Measurements from ENCODE around the gene HES7.
A peak's percentile ranks its signal among the peaks of the same experiment; 100 is the strongest.

HES7 gene

DNA sequence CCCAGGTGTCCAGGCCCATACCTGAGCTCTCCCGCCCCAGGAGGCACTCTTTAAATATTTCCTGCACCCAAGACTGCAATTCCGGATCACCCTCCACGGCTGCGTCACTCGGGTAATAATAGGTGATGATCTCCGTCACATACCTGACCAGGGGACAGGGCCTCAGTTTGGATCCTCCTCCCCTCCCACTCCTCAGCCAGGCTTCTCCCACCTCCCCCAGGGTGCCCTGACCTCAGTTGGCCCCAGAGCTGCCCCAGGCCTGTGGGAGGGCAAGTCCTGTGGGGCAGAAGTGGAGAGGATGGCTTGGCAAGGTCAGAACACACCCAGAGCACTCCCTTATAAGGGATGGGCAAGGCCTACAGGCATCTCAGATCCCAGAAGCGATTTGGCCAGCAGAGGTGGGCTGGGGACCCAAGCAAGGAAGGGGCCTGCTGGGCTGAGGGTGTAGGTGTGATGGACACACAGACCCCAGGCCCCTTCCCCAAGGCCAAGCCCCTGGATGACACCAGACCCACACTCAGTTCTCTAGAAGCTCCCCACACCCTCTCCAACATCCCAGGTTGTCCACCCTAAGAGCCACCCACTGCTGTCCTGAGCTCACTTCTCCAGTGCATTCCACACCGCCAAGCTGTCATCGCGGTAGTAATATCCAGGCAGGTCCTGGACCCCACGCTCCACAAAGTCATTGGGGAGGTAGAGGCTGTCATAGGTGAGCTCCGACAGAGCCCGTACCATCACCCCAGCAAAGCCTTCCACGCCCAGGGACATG lies 48.1 kb downstream of the HES7 start:
- DNase-seq (ENCODE audit: low read depth in 2 of 3, low spot score in 2 of 3), result no peak

DNA sequence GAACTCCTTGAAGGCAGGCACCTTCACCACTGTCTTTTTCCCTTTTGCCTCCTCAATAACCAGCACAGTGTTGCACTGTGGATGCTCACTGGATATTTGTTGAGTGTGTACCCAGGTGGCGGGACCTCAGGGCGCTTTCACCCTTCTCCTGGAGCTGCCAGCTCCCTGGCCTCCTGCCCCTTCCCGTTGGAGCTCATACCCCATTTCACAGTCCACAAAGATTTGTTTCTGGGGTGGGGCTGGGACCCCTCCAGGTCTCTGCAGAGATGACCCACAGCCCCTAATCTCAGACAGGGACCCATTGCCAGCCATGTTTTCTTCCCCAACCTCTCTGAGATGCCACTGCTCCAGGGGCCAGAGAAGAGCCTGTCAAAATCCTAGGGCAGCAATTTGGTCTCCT lies 48.8 kb downstream of the HES7 start:
- DNase-seq (ENCODE audit: low read depth in 2 of 3, low spot score in 2 of 3), result no peak

DNA sequence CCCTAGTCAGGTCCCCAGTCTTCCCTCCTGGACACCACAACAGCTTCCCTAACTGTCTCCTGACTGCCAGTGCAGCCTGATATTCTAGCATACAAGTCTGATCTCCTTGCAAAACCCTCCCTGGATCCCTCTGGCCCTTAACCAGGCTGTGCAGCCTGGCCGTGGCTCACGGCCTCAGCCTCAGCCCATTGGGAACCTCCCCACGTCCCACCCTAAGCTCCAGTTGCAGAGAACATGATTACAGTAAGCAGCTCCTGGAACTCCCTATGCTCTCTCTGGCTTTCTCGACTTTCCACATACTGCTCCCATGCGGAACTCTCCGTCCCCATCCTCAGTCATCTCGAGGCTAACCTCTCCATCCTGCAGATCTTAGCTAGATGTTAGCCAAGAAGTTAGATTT lies 49.4 kb downstream of the HES7 start:
- no peak for DNase-seq (ENCODE audit: low read depth in 2 of 3, low spot score in 2 of 3)

DNA sequence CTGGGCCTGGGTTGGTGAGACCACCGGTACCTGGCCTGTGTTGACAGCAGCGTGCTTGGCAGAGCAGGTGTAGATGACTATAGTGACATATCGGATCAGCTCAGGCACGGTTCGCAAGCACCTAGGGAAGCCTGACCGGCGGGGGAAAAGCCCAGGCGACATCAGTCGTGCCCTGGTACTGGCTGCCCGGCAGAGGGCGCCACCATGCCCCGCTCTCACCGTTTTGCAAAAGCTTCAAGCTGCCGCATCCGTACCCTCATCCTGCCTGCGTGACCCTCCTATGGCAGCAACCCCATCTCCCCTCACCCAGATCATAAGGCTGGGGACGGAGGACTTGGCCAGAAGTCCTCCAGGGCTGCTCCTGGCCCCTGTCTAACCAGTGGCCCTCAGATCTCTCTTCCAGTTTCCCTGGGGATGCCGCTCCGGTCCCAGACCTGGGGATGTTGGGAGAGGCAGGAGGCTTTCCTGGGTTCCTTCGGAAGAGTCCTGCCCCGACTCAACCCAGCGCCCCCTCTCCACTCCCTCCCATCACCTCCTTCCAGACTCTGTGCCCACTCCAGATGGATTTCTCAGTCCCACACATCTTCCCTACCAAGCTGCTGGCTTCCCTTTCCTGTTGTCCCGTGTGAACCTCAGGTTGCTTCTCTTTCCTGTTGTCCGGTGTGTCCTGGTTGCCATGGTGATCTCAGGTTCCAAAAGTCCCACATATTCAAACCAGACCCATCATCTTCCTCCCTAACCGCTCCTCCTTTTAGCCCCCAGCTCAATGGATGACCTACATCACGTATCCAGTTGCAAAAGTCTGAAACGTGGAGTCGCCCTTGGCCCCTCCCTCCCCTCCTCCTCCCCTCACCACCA lies 50.0 kb downstream of the HES7 start:
- peak; percentile 55 to 76 (median 72) for DNase-seq (ENCODE audit: low read depth in 2 of 3, low spot score in 2 of 3)

DNA sequence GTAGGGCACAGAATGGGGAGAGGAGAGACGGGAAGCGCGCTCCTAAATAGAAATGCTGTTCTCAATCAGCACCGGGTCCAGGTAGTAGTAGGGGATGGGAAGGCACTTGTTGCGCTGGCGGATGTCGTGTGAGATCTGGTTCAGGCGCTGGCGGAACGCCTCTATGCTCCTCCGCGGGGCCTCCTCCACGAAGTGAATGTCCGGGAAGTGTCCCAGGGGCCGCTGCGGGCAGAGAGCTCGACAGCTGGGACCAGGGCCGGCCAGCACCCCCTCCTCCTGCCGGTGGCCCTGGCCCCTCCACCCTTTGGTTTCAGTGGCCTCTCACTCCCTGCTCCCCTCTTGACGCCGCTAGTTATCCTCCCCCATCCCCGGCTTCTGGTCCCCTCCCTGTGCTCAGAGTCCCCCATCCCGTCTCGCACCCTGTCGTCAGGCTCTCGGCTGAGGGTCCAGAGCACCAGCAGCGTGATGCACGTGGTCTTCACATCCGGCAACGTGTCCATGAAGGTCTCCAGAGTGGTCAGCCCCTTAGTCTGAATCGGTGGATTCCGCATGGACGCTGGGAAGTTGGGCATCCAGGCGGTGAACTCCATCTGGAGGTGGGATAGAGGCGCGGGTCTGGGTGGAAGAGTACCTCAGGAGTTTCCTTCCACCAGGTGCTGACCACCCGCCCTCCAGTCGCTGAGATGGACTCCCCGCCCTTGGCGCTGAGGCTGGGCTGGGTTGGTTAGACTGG lies 51.0 kb downstream of the HES7 start:
- DNase-seq (ENCODE audit: low read depth in 2 of 3, low spot score in 2 of 3), result no peak

DNA sequence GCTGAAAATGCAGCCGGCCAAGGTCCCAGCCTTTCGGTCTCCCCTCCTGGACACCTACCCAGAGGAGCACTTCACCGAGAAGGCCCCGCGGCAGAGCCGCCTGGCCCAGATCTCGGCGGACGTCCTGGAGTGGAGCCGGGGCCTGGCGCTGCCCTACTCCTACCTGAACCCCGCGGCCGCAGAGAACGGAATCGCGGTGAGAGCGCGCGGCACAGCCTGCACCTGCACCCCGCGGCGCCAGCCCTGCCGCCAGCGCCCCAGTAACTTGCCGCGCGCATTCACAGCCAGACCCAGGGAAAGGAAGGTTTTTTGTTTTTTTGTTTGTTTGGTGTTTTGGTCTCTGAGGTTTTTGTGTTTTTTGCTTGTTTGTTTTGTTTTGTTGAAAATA lies 51.6 kb downstream of the HES7 start:
- DNase-seq (ENCODE audit: low read depth in 2 of 3, low spot score in 2 of 3), result no peak

DNA sequence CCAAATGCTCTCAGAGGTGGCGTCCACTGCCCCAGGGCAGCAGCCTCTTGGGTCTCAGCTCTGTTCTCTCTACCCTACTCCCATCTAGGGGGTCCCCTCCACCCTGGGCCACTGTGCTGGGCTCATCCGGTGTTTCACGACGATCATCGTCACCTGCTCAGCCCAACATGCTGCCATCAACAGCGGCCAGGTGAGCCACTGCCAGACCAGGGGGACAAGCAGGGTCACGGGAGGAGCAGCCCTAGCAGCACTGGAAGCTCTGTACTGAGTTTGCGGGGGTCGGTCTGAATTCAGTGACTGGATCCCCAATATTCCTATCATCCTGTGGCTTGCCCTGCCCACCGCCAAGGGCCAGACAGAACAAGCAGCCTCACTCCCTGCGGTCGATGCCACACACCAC lies 52.4 kb downstream of the HES7 start:
- DNase-seq (ENCODE audit: low read depth in 2 of 3, low spot score in 2 of 3), result no peak

Measured in activated CD8-positive, alpha-beta memory T cell treated with anti-CD3 and anti-CD28 coated beads for 48 hours (primary cell).